HepG2 (cell line): ENCODE data around the gene SULT4A1. TPM values are rescaled to one million over a fixed set of nuclear protein-coding genes. Genes with fewer than 3 reads are reported as not detected.

ENCODE experiments used
- ATAC-seq: fragments of 200-7000 bp; cut with Tn5 transposase; 3 replicates; pipeline ENCODE4 v1.9.1; 2020; ENCODE audit warnings: mild to moderate bottlenecking, moderate library complexity
- BruUV-seq: library from RNA; stranded (reverse); fragments of 400-500 nt; replicated peaks from 2 replicates; lab custom pipeline; 2021; lab: Mats Ljungman, UMichigan
- CTCF ChIA-PET: fragments of 300-600 bp; formaldehyde crosslinking; extraction: SDS; loops from one replicate; lab custom pipeline; 2021; ENCODE audit warnings: low total read pairs, inconsistent platforms, low intra/inter-chr PET ratio; lab: Yijun Ruan, JAX
- POLR2A ChIA-PET: fragments of 350-600 bp; sonication (Branson Sonifier 250); formaldehyde crosslinking; loops from one replicate; lab custom pipeline; 2020; ENCODE audit warnings: antibody characterized with exemption, inconsistent platforms; lab: Yijun Ruan, JAX
- DNase-seq: peaks from one replicate; pipeline ENCODE4 v3.0.0-alpha.2; 2015; ENCODE audit warnings: low spot score
- FAIRE-seq: peaks from 3 replicates; lab custom pipeline; 2011; peaks lifted over from hg19 to GRCh38; lab: Jason Lieb, UNC
- H2AFZ ChIP-seq: one replicate; pipeline ENCODE4 v1.6.1; 2011; ENCODE audit warnings: low read length, inconsistent platforms
- H3K27ac ChIP-seq: fragments of 300-600 bp; 3 replicates; pipeline ENCODE4 v1.8.0; 2011; ENCODE audit warnings: mixed run types, mild to moderate bottlenecking, mixed read lengths, low read length, inconsistent platforms; ENCODE audit not compliant: insufficient read depth; ENCODE audit errors: extremely low read length
- H3K27me3 ChIP-seq, 2 experiments: fragments of 200-600 bp in 1 of 2; 2 replicates in 1 of 2; 3 replicates in 1 of 2; pipeline versions ENCODE4 v1.6.0 to v1.8.0; 2011; ENCODE audit warnings: low read length in 2 of 2, mild to moderate bottlenecking in 2 of 2, moderate library complexity in 2 of 2, inconsistent platforms in 1 of 2; ENCODE audit not compliant: insufficient read depth in 2 of 2, control insufficient read depth in 1 of 2
- H3K36me3 ChIP-seq, 2 experiments: fragments of 200-600 bp in 1 of 2; replicated peaks in 1 of 2; 2 replicates in 1 of 2; 3 replicates in 1 of 2; pipeline versions ENCODE4 v1.5.1 to v1.8.0; 2011; ENCODE audit warnings: low read length in 2 of 2, inconsistent platforms in 1 of 2; ENCODE audit not compliant: insufficient read depth in 2 of 2, control insufficient read depth in 1 of 2
- H3K4me1 ChIP-seq: 2 replicates; pipeline ENCODE4 v1.5.1; 2012; ENCODE audit warnings: low read length, inconsistent platforms; ENCODE audit not compliant: insufficient read depth
- H3K4me2 ChIP-seq: 2 replicates; pipeline ENCODE4 v1.6.0; 2011; ENCODE audit warnings: low read depth, low read length, inconsistent platforms
- H3K4me3 ChIP-seq, 3 experiments: fragments of 200-600 bp in 1 of 3; sonication (generic), shearing (Covaris generic) in 1 of 3; replicated peaks in 1 of 3; 2 replicates each; pipeline ENCODE4 v1.5.1; 2011 to 2016; ENCODE audit warnings: low read length in 3 of 3, inconsistent platforms in 2 of 3, low read depth in 2 of 3, mild to moderate bottlenecking in 2 of 3, control low read depth in 1 of 3, mixed read lengths in 1 of 3; ENCODE audit not compliant: insufficient read depth in 1 of 3
- H3K79me2 ChIP-seq: one replicate; pipeline ENCODE4 v1.6.1; 2011; ENCODE audit warnings: low read length, inconsistent platforms; ENCODE audit not compliant: insufficient read depth
- H3K9ac ChIP-seq: 2 replicates; pipeline ENCODE4 v1.6.0; 2011; ENCODE audit warnings: mild to moderate bottlenecking, low read depth, low read length, inconsistent platforms; ENCODE audit not compliant: insufficient read depth
- H3K9me3 ChIP-seq: 2 replicates; pipeline ENCODE4 v1.5.1; 2012; ENCODE audit warnings: mild to moderate bottlenecking, low read length
- H4K20me1 ChIP-seq: 2 replicates; pipeline ENCODE4 v1.6.0; 2011; ENCODE audit warnings: inconsistent platforms, mild to moderate bottlenecking, low read length, moderate library complexity; ENCODE audit not compliant: insufficient read depth
- CBFB ChIP-seq: sonication (generic); formaldehyde crosslinking; IDR thresholded peaks from 2 replicates; pipeline ENCODE4 v1.4.0; 2020; ENCODE audit warnings: missing genetic modification reagents
- FIP1L1 ChIP-seq: fragments of 200-400 bp; formaldehyde crosslinking; IDR thresholded peaks from 2 replicates; pipeline ENCODE4 v1.6.1; 2018; ENCODE audit warnings: low read depth, mild to moderate bottlenecking, low read length, moderate library complexity, borderline replicate concordance; ENCODE audit not compliant: insufficient read depth
- FOXK1 ChIP-seq: sonication (generic); formaldehyde crosslinking; IDR thresholded peaks from 2 replicates; pipeline ENCODE4 v1.4.0; 2020; ENCODE audit warnings: low read depth, missing genetic modification reagents, borderline replicate concordance
- PLRG1 ChIP-seq: fragments of 450-650 bp; conservative IDR thresholded peaks from 2 replicates; pipeline ENCODE4 v1.6.1; 2016
- RARA ChIP-seq: IDR thresholded peaks from 2 replicates; pipeline ENCODE4 v1.6.1; 2016; ENCODE audit warnings: missing genetic modification reagents, missing compliant biosample characterization
- RORA ChIP-seq: sonication (generic); formaldehyde crosslinking; IDR thresholded peaks from 2 replicates; pipeline ENCODE4 v1.5.0; 2020; ENCODE audit warnings: mild to moderate bottlenecking, missing genetic modification reagents, moderate library complexity
- RXRB ChIP-seq: IDR thresholded peaks from 2 replicates; pipeline ENCODE4 v1.6.1; 2016; ENCODE audit warnings: borderline replicate concordance, missing genetic modification reagents, missing compliant biosample characterization
- SETDB1 ChIP-seq: sonication (generic); formaldehyde crosslinking; IDR thresholded peaks from 2 replicates; pipeline ENCODE4 v1.5.1; 2020; ENCODE audit warnings: missing genetic modification reagents, mild to moderate bottlenecking, borderline replicate concordance
- ZBTB1 ChIP-seq: sonication (generic); formaldehyde crosslinking; IDR thresholded peaks from 2 replicates; pipeline ENCODE4 v1.4.0; 2020; ENCODE audit warnings: missing genetic modification reagents, borderline replicate concordance
- ZNF446 ChIP-seq: sonication (generic); formaldehyde crosslinking; IDR thresholded peaks from 2 replicates; pipeline ENCODE4 v1.5.0; 2020; ENCODE audit warnings: mild to moderate bottlenecking, missing genetic modification reagents
- ZNF569 ChIP-seq: sonication (generic); formaldehyde crosslinking; IDR thresholded peaks from 2 replicates; pipeline ENCODE4 v1.5.0; 2020; ENCODE audit warnings: mild to moderate bottlenecking, missing genetic modification reagents, moderate library complexity, borderline replicate concordance
- ZNF619 ChIP-seq: sonication (generic); formaldehyde crosslinking; IDR thresholded peaks from 2 replicates; pipeline ENCODE4 v1.4.0; 2020; ENCODE audit warnings: mild to moderate bottlenecking, missing genetic modification reagents
- ZNF652 ChIP-seq: IDR thresholded peaks from 2 replicates; pipeline ENCODE4 v1.6.1; 2016; ENCODE audit warnings: low read depth, borderline replicate concordance
- WGBS: methylation state at CpG from one replicate; pipeline ENCODE4 v1.1.6; 2017; ENCODE audit warnings: low lambda C conversion rate; 5-methylcytosine and 5-hydroxymethylcytosine counted together
- in situ Hi-C: cut with HindIII; loops from 2 replicates; pipeline ENCODE4 v1.10.0; 2017; ENCODE audit warnings: low pct_unique_long_range_greater_than_20kb; ENCODE audit not compliant: extremely low pct_ligation_motif_present
- intact Hi-C: fragments of 100-400 bp; cut with micrococcal nuclease; formaldehyde crosslinking; loops from one replicate; pipeline ENCODE4 v1.10.0; 2022; ENCODE audit not compliant: unreplicated experiment
- polyA plus RNA-seq, 8 experiments: library from polyadenylated mRNA; depleted of rRNA in 3 of 8; stranded (reverse) in 7 of 8; unstranded in 1 of 8; fragments of >200 nt; fragmentation: Illumina TruSeq in 4 of 8; extraction: Trizol in 4 of 8; gene quantifications; 2 replicates each; pipeline versions ENCODE4 v1.2.1 to v1.2.3, GENCODE V29; 2011 to 2016; ENCODE audit warnings: low read depth in 4 of 8, missing spikeins in 1 of 8, mixed read lengths in 1 of 8; ENCODE audit not compliant: insufficient read depth in 1 of 8
- total RNA-seq, 5 experiments: library from RNA; depleted of rRNA; stranded (reverse); fragments of >200 nt; fragmentation: Illumina TruSeq; extraction: Trizol; gene quantifications; 2 replicates each; pipeline ENCODE4 v1.2.3, GENCODE V29; 2016; ENCODE audit warnings: low read depth in 1 of 5
- TF ChIP-seq, protein P1 (sequence below), 2 experiments: sonication (generic) in 1 of 2; formaldehyde crosslinking in 1 of 2; IDR thresholded peaks; 2 replicates each; pipeline versions ENCODE4 v1.4.0 to v1.6.1; 2018 to 2020; ENCODE audit warnings: missing genetic modification reagents in 2 of 2, borderline replicate concordance in 1 of 2, low read depth in 1 of 2, mild to moderate bottlenecking in 1 of 2, missing biosample characterization in 1 of 2
- TF ChIP-seq, protein P2 (sequence below): sonication (generic); formaldehyde crosslinking; conservative IDR thresholded peaks from 2 replicates; pipeline ENCODE4 v1.8.1; 2023; ENCODE audit warnings: missing genetic modification reagents
- TF ChIP-seq, protein P3 (sequence below): sonication (generic); formaldehyde crosslinking; IDR thresholded peaks from 2 replicates; pipeline ENCODE4 v1.4.0; 2020; ENCODE audit warnings: missing genetic modification reagents, borderline replicate concordance
- TF ChIP-seq, protein P4 (sequence below): sonication (generic); formaldehyde crosslinking; IDR thresholded peaks from 2 replicates; pipeline ENCODE4 v1.4.0; 2020; ENCODE audit warnings: mild to moderate bottlenecking, missing genetic modification reagents

SULT4A1 gene
- total and polyA plus RNA-seq, 2 of the 13 experiments (the other 11 are each of a cell fraction or from before 2014, with no cell fraction given) = not detected

DNA sequence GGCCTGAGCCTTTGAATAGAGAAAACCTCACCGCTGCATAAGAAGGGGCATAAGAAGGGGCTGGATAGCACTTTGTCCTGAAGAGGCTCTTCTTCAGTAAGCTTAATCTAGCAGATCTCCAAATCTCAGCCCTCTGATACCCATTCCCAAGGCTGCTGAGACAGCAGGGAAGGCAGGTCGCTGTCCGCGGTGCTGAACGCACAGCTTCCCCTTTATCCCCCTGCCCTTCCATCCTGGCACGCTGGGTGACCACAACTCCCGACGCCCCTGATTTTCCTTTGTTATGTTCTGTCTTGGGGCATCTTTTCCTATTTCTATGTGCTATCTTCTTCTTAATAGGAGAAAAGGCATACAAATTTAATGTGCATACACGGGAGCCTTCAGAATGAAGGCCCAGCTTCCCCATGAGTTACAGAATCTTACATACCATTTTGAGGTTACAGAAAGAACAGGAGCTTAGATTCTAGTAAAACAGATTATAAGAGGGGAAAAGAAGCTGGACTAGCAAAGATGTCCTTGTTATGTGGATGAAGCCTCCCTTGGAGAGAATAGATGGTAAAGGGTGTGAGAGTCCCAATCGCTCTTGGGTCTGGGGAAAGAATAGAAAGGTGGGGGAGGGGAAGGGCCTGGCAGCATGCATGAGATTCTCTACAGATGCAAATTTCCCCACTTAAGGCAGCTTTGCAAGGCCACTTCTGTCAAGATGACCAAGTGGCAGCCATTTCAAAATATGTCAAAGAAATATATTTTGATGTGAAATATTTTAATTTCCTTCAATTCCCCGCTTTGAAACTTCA, 5.7 kb upstream of the SULT4A1 start:
- Histone ChIP-seq H3K27me3 (peaks cover 0 to 6% of the 10 kb centered on the region in 2 experiments; a peak in 1 of 5 replicates), H4K20me1 (0 out of 2 replicates have a peak, but pooled peaks cover 9% of the 10 kb centered on the region), H3K4me3 (no peak overlapping the region), H3K79me2 (no peaks in the 10 kb centered on the region), H3K4me1 (no peaks in the 10 kb centered on the region), H3K9ac (no peak overlapping the region), H3K27ac (no peak overlapping the region), H2AFZ (no peak overlapping the region), H3K36me3 (no peaks in the 10 kb centered on the region), H3K9me3 (no peaks in the 10 kb centered on the region), H3K4me2 (no peak overlapping the region)
- no peak for FAIRE-seq
- CTCF ChIA-PET = no interaction called here
- intact Hi-C loops = no loop called here
- in situ Hi-C loops = no loop called here
- peak; percentile 66; the same call in 2 of the 3 replicates for ATAC-seq
- no peak for DNase-seq
- BruUV-seq = no TSS peak
- 31% methylated on average over 11 of the region's 11 CpGs for WGBS
- POLR2A ChIA-PET = no interaction called here
- no peak for TF ChIP-seq ZNF619
- TF ChIP-seq, protein P1, sequence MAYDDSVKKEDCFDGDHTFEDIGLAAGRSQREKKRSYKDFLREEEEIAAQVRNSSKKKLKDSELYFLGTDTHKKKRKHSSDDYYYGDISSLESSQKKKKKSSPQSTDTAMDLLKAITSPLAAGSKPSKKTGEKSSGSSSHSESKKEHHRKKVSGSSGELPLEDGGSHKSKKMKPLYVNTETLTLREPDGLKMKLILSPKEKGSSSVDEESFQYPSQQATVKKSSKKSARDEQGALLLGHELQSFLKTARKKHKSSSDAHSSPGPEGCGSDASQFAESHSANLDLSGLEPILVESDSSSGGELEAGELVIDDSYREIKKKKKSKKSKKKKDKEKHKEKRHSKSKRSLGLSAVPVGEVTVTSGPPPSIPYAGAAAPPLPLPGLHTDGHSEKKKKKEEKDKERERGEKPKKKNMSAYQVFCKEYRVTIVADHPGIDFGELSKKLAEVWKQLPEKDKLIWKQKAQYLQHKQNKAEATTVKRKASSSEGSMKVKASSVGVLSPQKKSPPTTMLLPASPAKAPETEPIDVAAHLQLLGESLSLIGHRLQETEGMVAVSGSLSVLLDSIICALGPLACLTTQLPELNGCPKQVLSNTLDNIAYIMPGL (CRISPR knock-in tag; IDR thresholded peaks at IDR 0.05; ENCODE audit: borderline replicate concordance in 1 of 2, low read depth in 1 of 2) = no peak
- no peak for TF ChIP-seq SETDB1
- no peak; the same call in 1 of the 2 replicates for TF ChIP-seq ZNF446 (CRISPR knock-in tag)
- TF ChIP-seq PLRG1 = no peak
- no peak for TF ChIP-seq ZNF569 (CRISPR knock-in tag)
- TF ChIP-seq, protein P2, sequence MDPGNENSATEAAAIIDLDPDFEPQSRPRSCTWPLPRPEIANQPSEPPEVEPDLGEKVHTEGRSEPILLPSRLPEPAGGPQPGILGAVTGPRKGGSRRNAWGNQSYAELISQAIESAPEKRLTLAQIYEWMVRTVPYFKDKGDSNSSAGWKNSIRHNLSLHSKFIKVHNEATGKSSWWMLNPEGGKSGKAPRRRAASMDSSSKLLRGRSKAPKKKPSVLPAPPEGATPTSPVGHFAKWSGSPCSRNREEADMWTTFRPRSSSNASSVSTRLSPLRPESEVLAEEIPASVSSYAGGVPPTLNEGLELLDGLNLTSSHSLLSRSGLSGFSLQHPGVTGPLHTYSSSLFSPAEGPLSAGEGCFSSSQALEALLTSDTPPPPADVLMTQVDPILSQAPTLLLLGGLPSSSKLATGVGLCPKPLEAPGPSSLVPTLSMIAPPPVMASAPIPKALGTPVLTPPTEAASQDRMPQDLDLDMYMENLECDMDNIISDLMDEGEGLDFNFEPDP (CRISPR knock-in tag) = no peak
- no peak for TF ChIP-seq ZBTB1 (CRISPR knock-in tag)
- TF ChIP-seq, protein P3, sequence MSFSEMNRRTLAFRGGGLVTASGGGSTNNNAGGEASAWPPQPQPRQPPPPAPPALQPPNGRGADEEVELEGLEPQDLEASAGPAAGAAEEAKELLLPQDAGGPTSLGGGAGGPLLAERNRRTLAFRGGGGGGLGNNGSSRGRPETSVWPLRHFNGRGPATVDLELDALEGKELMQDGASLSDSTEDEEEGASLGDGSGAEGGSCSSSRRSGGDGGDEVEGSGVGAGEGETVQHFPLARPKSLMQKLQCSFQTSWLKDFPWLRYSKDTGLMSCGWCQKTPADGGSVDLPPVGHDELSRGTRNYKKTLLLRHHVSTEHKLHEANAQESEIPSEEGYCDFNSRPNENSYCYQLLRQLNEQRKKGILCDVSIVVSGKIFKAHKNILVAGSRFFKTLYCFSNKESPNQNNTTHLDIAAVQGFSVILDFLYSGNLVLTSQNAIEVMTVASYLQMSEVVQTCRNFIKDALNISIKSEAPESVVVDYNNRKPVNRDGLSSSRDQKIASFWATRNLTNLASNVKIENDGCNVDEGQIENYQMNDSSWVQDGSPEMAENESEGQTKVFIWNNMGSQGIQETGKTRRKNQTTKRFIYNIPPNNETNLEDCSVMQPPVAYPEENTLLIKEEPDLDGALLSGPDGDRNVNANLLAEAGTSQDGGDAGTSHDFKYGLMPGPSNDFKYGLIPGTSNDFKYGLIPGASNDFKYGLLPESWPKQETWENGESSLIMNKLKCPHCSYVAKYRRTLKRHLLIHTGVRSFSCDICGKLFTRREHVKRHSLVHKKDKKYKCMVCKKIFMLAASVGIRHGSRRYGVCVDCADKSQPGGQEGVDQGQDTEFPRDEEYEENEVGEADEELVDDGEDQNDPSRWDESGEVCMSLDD (CRISPR knock-in tag) = no peak
- TF ChIP-seq FIP1L1 = no peak
- TF ChIP-seq RXRB (CRISPR knock-in tag) = peak; percentile 21; the same call in 1 of the 2 replicates
- peak; percentile 56 for TF ChIP-seq RARA (CRISPR knock-in tag)
- peak; percentile 58; the same call in 1 of the 2 replicates for TF ChIP-seq FOXK1 (CRISPR knock-in tag)
- no peak for TF ChIP-seq CBFB (CRISPR knock-in tag)
- TF ChIP-seq ZNF652 (CRISPR knock-in tag) = no peak
- no peak for TF ChIP-seq RORA (CRISPR knock-in tag)
- TF ChIP-seq, protein P4, sequence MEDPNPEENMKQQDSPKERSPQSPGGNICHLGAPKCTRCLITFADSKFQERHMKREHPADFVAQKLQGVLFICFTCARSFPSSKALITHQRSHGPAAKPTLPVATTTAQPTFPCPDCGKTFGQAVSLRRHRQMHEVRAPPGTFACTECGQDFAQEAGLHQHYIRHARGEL (CRISPR knock-in tag) = no peak
